ENCODE measurements around the gene STAP2.

DNA sequence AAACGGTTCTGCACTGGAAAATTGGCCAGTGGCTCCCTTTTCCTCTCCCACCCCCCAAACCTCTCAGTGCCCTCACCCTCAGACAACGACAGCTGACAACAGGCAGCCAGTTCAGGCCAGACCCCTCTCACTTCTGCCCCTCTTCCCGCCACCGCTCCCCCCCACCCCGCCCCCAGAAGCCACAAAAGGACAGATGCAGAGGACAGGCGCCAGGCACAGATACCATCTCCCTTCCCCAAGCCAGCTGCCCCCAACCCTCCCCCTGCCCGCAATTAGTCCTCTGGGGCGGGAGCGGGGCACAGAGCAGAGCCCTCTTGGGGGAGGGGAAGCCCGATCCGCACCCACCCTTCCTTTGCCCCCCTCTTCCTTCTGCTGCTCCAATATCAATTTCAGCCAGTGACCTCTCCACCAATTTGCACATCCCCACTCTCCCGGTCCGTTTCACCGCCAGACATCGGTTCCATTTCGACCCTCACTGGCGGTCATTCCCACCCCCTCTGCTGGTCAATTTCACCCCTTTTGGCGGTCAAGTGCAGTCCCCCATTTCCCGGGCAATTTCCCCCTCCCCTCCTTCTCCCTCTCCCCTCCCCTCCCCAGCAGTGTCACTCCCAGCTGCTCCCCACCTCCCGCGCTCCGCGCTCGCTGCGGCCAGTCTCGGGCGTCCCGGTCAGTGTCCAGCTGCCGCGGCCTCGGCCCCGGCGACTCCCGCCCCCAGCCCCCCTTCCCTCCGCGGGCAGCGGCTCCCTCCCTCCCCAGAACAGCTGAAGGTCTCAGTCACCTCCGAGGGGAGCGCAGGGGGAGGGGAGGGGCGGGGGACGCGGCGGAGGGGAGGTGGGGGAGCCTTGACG is 60.0 kb downstream of the STAP2 start, which contains the start of gene SHD:
- TF ChIP-seq, protein P1, sequence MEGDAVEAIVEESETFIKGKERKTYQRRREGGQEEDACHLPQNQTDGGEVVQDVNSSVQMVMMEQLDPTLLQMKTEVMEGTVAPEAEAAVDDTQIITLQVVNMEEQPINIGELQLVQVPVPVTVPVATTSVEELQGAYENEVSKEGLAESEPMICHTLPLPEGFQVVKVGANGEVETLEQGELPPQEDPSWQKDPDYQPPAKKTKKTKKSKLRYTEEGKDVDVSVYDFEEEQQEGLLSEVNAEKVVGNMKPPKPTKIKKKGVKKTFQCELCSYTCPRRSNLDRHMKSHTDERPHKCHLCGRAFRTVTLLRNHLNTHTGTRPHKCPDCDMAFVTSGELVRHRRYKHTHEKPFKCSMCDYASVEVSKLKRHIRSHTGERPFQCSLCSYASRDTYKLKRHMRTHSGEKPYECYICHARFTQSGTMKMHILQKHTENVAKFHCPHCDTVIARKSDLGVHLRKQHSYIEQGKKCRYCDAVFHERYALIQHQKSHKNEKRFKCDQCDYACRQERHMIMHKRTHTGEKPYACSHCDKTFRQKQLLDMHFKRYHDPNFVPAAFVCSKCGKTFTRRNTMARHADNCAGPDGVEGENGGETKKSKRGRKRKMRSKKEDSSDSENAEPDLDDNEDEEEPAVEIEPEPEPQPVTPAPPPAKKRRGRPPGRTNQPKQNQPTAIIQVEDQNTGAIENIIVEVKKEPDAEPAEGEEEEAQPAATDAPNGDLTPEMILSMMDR (optimal IDR thresholded peaks at IDR 0.05 in 1 of 3, IDR thresholded peaks at IDR 0.05 in 1 of 3, conservative IDR thresholded peaks at IDR 0.05 in 1 of 3; ENCODE audit: extremely low read depth in 1 of 3, insufficient read depth in 2 of 3, low read length in 3 of 3), result no peak
- TF ChIP-seq EZH2 (IDR thresholded peaks at IDR 0.05; ENCODE audit: low read length), result peak; percentile 50
